Spleen (tissue), 13 donors: Measurements from ENCODE around the gene CDC14B. TPM values are rescaled to one million over a fixed set of nuclear protein-coding genes. Genes with fewer than 3 reads are reported as not detected.

Experiments
- DNase-seq: peaks from one replicate; pipeline ENCODE4 v3.0.0-alpha.2; 2020
- H3K27ac ChIP-seq, 8 donors: fragments of 200-600 bp; sonication (generic) in 7 of 8; 1 replicate in 4 of 8; 2 replicates in 4 of 8; pipeline versions ENCODE4 v1.5.0 to v1.8.0; 2016 to 2021; ENCODE audit warnings: inconsistent platforms in 4 of 8, mild to moderate bottlenecking in 4 of 8, moderate library complexity in 1 of 8
- H3K27me3 ChIP-seq, 7 donors: fragments of 200-600 bp; sonication (generic) in 6 of 7; replicated peaks in 1 of 7; 1 replicate in 4 of 7; 2 replicates in 3 of 7; pipeline versions ENCODE4 v1.5.0 to v1.8.0; 2016 to 2021; ENCODE audit warnings: inconsistent platforms in 3 of 7, mild to moderate bottlenecking in 1 of 7
- H3K36me3 ChIP-seq, 6 donors: fragments of 200-600 bp; sonication (generic) in 5 of 6; 1 replicate in 4 of 6; 2 replicates in 2 of 6; pipeline versions ENCODE4 v1.5.0 to v1.8.0; 2016 to 2021; ENCODE audit warnings: inconsistent platforms in 2 of 6
- H3K4me1 ChIP-seq, 6 donors: fragments of 200-600 bp; sonication (generic) in 5 of 6; 1 replicate in 3 of 6; 2 replicates in 3 of 6; pipeline versions ENCODE4 v1.5.0 to v1.8.0; 2016 to 2021; ENCODE audit warnings: inconsistent platforms in 3 of 6
- H3K4me3 ChIP-seq, 8 donors: fragments of 200-600 bp; sonication (generic) in 7 of 8; 1 replicate in 4 of 8; 2 replicates in 4 of 8; pipeline versions ENCODE4 v1.5.0 to v1.8.0; 2016 to 2021; ENCODE audit warnings: inconsistent platforms in 4 of 8, mild to moderate bottlenecking in 4 of 8, moderate library complexity in 2 of 8
- H3K9me3 ChIP-seq, 8 donors: fragments of 200-600 bp; sonication (generic) in 7 of 8; 1 replicate in 4 of 8; 2 replicates in 4 of 8; pipeline versions ENCODE4 v1.5.0 to v1.8.0; 2016 to 2021; ENCODE audit warnings: inconsistent platforms in 4 of 8
- POLR2A ChIP-seq, 3 donors: fragments of 450-650 bp; IDR thresholded peaks; one replicate each; pipeline ENCODE4 v1.5.1; 2017; ENCODE audit warnings: antibody characterized with exemption in 3 of 3, mild to moderate bottlenecking in 1 of 3
- POLR2AphosphoS5 ChIP-seq, 3 donors: sonication (generic); formaldehyde crosslinking; IDR thresholded peaks; one replicate each; pipeline ENCODE4 v1.5.1; 2017; ENCODE audit warnings: antibody characterized with exemption in 3 of 3
- WGBS, 5 donors: extraction: QIAGEN DNeasy Blood & Tissue Kit in 3 of 5; methylation state at CpG; one replicate each; pipeline versions ENCODE4 v1.1.5 to v1.1.7; 2013 to 2018; 5-methylcytosine and 5-hydroxymethylcytosine counted together
- intact Hi-C: fragments of 100-400 bp; cut with DNase I; formaldehyde crosslinking; loops from one replicate; pipeline ENCODE4 v1.15.0; 2023; ENCODE audit warnings: low total_unique reads
- long read RNA-seq, 2 donors: transcript quantifications; one replicate each; lab custom pipeline, GENCODE V29; 2026
- polyA plus RNA-seq, 3 donors: library from polyadenylated mRNA; stranded (reverse); fragments of 200-250 nt; gene quantifications; one replicate each; pipeline ENCODE4 v1.2.1, GENCODE V29; 2013
- total RNA-seq, 7 donors: library from RNA; depleted of rRNA in 3 of 7; stranded (reverse); fragments of >200 nt in 3 of 7; fragmentation: NEBNext Ultra II Directional in 4 of 7; extraction: Animal tissue kit (Norgen Biotek cat#: 25700) in 4 of 7; gene quantifications; one replicate each; pipeline versions ENCODE4 v1.1.0 to v1.2.1, GENCODE V29; 2016 to 2021
- TF ChIP-seq, protein P1 (sequence below), 11 experiments: fragments of 200-600 bp in 7 of 11; fragments of 450-650 bp in 4 of 11; sonication (generic) in 4 of 11; IDR thresholded peaks in 8 of 11; conservative IDR thresholded peaks in 3 of 11; 1 replicate in 7 of 11; 2 replicates in 4 of 11; pipeline versions ENCODE4 v1.4.0 to v1.8.0; 2016 to 2021; ENCODE audit warnings: antibody characterized with exemption in 11 of 11, inconsistent platforms in 4 of 11, mild to moderate bottlenecking in 1 of 11
- donor health status: healthy with polysubstance abuse.
- donor health status: DM: no; HTN: no; CAD: no; lungs with moderate emphysema.
- donor health status: DM: no; HTN: no; CAD: no.
- donor health status: Bipolar disorder and iron deficiency.
- donor health status: healthy.
- donor health status: DM: no; HTN: no; CAD: no.
- donor health status: DM: yes; HTN: yes; CAD: no.

Gene CDC14B
- 1 to 10 TPM; 4.6 to 10.0 (median 6.8) TPM for total RNA-seq
- 1 to 10 TPM; 1.3 to 2.3 (median 1.3) TPM for polyA plus RNA-seq
- long read RNA-seq, donor 1, partial matches to known transcripts = 0 of 2 reads
- long read RNA-seq, donor 1, other reads (novel, unspliced or antisense) = 0 of 2 reads
- long read RNA-seq, donor 2 = 0 reads

DNA sequence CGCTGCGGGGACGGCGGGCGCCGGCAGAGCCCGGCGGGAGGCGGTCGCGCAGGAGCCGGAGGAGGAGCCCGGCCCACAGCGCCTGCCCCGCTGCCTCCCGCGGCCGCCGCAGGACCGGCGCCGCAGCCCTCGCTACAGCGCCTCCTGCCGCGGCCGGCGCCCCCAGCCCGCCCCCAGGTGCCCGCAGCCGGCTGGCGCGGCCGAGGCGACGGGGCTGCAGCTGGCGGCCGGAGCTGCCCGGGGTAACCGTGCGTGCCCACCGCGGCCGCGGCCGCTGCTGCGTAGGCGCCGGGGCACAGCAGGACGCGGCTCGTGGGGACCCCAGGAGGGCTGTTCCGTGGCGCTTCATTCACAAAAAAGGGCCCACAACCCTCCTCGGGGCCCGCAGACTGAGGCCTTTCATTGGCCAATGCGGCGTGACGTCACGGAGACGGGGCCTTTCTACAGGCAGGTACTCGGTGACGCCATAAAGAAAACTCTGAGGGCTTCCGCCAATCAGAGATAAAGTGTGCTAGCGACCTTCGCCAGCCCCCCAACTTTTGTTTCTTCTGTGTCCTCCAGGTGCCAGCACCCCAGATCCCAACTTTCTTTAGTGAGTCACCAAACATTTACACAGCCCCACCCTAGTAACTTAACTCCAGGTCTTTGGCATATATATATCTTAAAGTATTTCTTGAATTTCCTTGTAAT is at the start of gene CDC14B:
TSS of gene CDC14B (minus strand) at position 353 of the 690 bp plus-strand sequence. CDS start 465 bp downstream, outside the sequence.
- WGBS, 5 donors = 1 to 4% (median 2%) methylated on average over 10 to 66 of the region's 66 CpGs

GRCh38 chr9:96668868-96669534 is 49.4 kb upstream of the CDC14B start:
- Histone ChIP-seq H3K27ac (no peak overlapping the region), H3K36me3 (no peaks in the 10 kb centered on the region), H3K9me3 (peaks cover 0 to 7% (median 5%) of the 10 kb centered on the region in 8 donors), H3K27me3 (peaks cover 0 to 9% (median 0%) of the 10 kb centered on the region in 7 donors), H3K4me3 (no peak overlapping the region), H3K4me1 (peaks cover 0 to 4% (median 0%) of the 10 kb centered on the region in 6 donors)
- 91 to 93% (median 92%) methylated on average over 20 of the region's 20 CpGs for WGBS, 5 donors
- TF ChIP-seq POLR2A (IDR thresholded peaks at IDR 0.05) (no peak), POLR2AphosphoS5 (IDR thresholded peaks at IDR 0.05) (no peak)
- TF ChIP-seq, protein P1, sequence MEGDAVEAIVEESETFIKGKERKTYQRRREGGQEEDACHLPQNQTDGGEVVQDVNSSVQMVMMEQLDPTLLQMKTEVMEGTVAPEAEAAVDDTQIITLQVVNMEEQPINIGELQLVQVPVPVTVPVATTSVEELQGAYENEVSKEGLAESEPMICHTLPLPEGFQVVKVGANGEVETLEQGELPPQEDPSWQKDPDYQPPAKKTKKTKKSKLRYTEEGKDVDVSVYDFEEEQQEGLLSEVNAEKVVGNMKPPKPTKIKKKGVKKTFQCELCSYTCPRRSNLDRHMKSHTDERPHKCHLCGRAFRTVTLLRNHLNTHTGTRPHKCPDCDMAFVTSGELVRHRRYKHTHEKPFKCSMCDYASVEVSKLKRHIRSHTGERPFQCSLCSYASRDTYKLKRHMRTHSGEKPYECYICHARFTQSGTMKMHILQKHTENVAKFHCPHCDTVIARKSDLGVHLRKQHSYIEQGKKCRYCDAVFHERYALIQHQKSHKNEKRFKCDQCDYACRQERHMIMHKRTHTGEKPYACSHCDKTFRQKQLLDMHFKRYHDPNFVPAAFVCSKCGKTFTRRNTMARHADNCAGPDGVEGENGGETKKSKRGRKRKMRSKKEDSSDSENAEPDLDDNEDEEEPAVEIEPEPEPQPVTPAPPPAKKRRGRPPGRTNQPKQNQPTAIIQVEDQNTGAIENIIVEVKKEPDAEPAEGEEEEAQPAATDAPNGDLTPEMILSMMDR (IDR thresholded peaks at IDR 0.05 in 8 of 11, conservative IDR thresholded peaks at IDR 0.05 in 3 of 11) = no peak
- DNase-seq = no peak
- intact Hi-C loops = loop anchor here (5.0 kb wide), 1 partner anchor 342 kb away; no protein-coding TSS in a partner anchor

More for the DNA sequence above, at the start of gene CDC14B:
- intact Hi-C loops = no loop called here
- no peaks in the 10 kb centered on the region for H3K36me3 ChIP-seq
- peak; percentile 82 for DNase-seq
- peaks cover 0 to 23% (median 17%) of the 10 kb centered on the region in 6 donors for H3K4me1 ChIP-seq
- TF ChIP-seq POLR2A (IDR thresholded peaks at IDR 0.05) (no peak), POLR2AphosphoS5 (IDR thresholded peaks at IDR 0.05) (no peak)
- TF ChIP-seq, protein P1 (IDR thresholded peaks at IDR 0.05 in 8 of 11, conservative IDR thresholded peaks at IDR 0.05 in 3 of 11) = no peak
- peak within 1 kb of the TSS in 1 of 8 donors; percentile 36 for H3K27ac ChIP-seq
- H3K27me3 ChIP-seq = peaks cover 0 to 73% (median 29%) of the 10 kb centered on the region in 7 donors
- peak within 1 kb of the TSS; percentile 46 to 79 (median 54) for H3K4me3 ChIP-seq
- no peaks in the 10 kb centered on the region for H3K9me3 ChIP-seq

GRCh38 chr9:96667363-96667728 is 47.7 kb upstream of the CDC14B start:
- Histone ChIP-seq H3K36me3 (no peaks in the 10 kb centered on the region), H3K4me1 (peaks cover 0 to 4% (median 0%) of the 10 kb centered on the region in 6 donors), H3K9me3 (no peaks in the 10 kb centered on the region), H3K27ac (no peak overlapping the region), H3K27me3 (peaks cover 0 to 9% (median 0%) of the 10 kb centered on the region in 7 donors), H3K4me3 (no peak overlapping the region)
- intact Hi-C loops = loop anchor here (5.0 kb wide), 1 partner anchor 340 kb away; no protein-coding TSS in a partner anchor
- no peak for TF ChIP-seq POLR2AphosphoS5 (IDR thresholded peaks at IDR 0.05)
- no peak for TF ChIP-seq POLR2A (IDR thresholded peaks at IDR 0.05)
- TF ChIP-seq, protein P1 (IDR thresholded peaks at IDR 0.05 in 8 of 11, conservative IDR thresholded peaks at IDR 0.05 in 3 of 11) = no peak
- no peak for DNase-seq
- WGBS, 5 donors = 65 to 96% (median 88%) methylated on average over 2 of the region's 2 CpGs
